ENCODE results near the gene TSPEAR. TPM values are rescaled to one million over a fixed set of nuclear protein-coding genes. Genes with fewer than 3 reads are reported as not detected.

TSPEAR gene
- total RNA-seq, 4 donors from 2014 or later: not detected

DNA sequence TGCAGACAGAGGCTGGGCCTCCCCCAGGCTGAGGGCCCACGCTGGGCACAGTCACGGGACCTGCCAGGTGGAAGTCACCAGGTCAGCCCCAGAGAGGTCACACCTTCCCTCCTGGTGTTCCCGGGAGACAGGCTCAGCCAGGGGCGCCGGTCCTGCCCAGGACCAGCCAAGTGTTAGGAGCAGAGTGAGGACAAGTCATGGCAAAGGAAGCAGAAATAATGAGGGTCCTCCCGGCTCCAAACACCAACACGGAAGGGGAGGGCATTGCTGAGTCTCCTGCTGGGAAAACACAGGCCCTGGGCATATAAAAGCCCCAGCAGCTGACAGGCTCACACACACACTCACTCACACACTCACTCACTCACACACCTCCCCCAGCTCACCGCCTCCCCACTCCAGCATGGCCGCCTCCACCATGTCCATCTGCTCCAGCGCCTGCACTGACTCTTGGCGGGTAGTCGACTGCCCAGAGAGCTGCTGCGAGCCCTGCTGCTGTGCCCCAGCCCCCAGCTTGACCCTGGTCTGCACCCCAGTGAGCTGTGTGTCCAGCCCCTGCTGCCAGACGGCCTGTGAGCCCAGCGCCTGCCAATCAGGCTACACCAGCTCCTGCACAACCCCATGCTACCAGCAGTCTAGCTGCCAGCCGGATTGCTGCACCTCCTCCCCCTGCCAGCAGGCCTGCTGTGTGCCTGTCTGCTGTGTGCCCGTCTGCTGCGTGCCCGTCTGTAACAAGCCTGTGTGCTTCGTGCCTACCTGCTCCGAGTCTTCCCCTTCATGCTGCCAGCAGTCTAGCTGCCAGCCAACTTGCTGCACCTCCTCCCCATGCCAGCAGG lies 74.1 kb downstream of the TSPEAR start, which contains the start of gene KRTAP10-10:
Gene KRTAP10-10, plus strand, starts transcription at position 339 of the 833 bp plus-strand sequence. Its CDS starts 62 bp downstream, at position 401.
- 36 to 40% methylated on average over 20 to 21 of the region's 21 CpGs for WGBS, 2 donors
- no peaks in the 10 kb centered on the region for H3K36me3 ChIP-seq
- DNase-seq (ENCODE audit: low spot score in 2 of 2): no peak
- no peaks in the 10 kb centered on the region for H3K27me3 ChIP-seq
- no peaks in the 10 kb centered on the region for H3K4me1 ChIP-seq
- no peak within 1 kb of the TSS for H3K27ac ChIP-seq
- H3K4me3 ChIP-seq: no peak within 1 kb of the TSS
- H3K9me3 ChIP-seq: peaks cover 0 to 23% (median 1%) of the 10 kb centered on the region in 4 donors
- no peak for TF ChIP-seq CTCF (IDR thresholded peaks at IDR 0.05)

DNA sequence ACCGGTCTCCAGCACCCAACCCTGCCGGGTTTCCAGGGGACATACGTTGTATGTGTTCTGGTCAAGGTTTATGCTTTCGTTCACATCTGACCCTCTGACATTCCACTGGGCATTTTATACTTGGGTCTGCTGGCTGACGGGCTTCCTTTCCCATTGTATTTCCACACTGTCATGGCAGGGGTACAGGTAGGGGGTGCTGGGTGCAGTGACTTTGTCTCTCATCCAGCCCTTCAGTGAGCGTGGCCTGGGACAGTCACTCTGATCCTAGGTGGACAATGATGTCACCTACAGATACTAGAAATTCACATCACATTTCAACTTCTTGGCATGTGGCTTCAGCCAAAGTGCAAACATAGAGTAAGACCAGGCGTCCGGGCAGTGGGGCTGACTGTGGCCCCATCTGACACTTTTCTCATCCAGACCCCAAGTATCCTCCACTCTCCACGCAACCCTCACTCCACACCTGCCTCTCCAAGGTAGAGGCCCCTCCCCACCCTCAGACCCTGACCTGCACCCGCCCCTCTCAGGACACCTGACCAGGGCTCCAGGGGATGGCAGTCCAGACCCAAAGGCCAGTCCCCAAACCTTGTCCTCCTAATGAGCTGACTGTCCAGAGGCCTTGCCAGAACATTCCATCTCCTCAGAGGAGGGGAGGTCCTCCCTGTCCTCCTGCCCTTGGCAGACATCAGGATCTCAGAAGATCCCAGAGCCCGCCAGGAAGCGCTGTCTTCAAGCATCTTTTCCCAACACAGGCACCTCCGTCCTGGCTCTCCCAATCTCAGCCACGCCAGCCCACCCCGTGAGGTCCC lies 75.0 kb downstream of the TSPEAR start:
- Histone ChIP-seq H3K9me3 (peaks cover 0 to 27% (median 4%) of the 10 kb centered on the region in 4 donors), H3K27me3 (no peaks in the 10 kb centered on the region), H3K4me3 (no peak overlapping the region), H3K27ac (no peak overlapping the region), H3K36me3 (no peaks in the 10 kb centered on the region), H3K4me1 (no peaks in the 10 kb centered on the region)
- WGBS, 2 donors: 77 to 81% methylated on average over 12 to 13 of the region's 15 CpGs
- TF ChIP-seq CTCF (IDR thresholded peaks at IDR 0.05) (no peak), POLR2A (IDR thresholded peaks at IDR 0.05) (no peak), EP300 (IDR thresholded peaks at IDR 0.05) (no peak)
- DNase-seq (ENCODE audit: low spot score in 2 of 2): no peak

GRCh38 chr21:44632067-44632466 lies 79.3 kb downstream of the TSPEAR start:
- TF ChIP-seq EP300 (IDR thresholded peaks at IDR 0.05) (no peak), CTCF (IDR thresholded peaks at IDR 0.05) (no peak), POLR2A (IDR thresholded peaks at IDR 0.05) (no peak)
- H3K27ac ChIP-seq: no peak overlapping the region
- WGBS, 2 donors: 91 to 98% methylated on average over 1 of the region's 1 CpG
- no peak overlapping the region for H3K4me3 ChIP-seq
- H3K4me1 ChIP-seq: no peaks in the 10 kb centered on the region
- H3K27me3 ChIP-seq: peaks cover 0 to 15% of the 10 kb centered on the region in 2 donors
- no peaks in the 10 kb centered on the region for H3K36me3 ChIP-seq
- H3K9me3 ChIP-seq: peaks cover 0 to 38% (median 5%) of the 10 kb centered on the region in 4 donors
- no peak for DNase-seq (ENCODE audit: low spot score in 2 of 2)

- H3K4me3 ChIP-seq: no peak overlapping the region
- no peaks in the 10 kb centered on the region for H3K36me3 ChIP-seq
- peaks cover 0 to 15% of the 10 kb centered on the region in 2 donors for H3K27me3 ChIP-seq
- peaks cover 0 to 40% (median 5%) of the 10 kb centered on the region in 4 donors for H3K9me3 ChIP-seq
- H3K27ac ChIP-seq: no peak overlapping the region
- DNase-seq (ENCODE audit: low spot score in 2 of 2): no peak
- TF ChIP-seq POLR2A (IDR thresholded peaks at IDR 0.05) (no peak), EP300 (IDR thresholded peaks at IDR 0.05) (no peak), CTCF (IDR thresholded peaks at IDR 0.05) (no peak)
- WGBS, 2 donors: 81 to 89% methylated on average over 2 of the region's 2 CpGs
- no peaks in the 10 kb centered on the region for H3K4me1 ChIP-seq
Measured at GRCh38 chr21:44630440-44630839, 80.9 kb downstream of the TSPEAR start.
